ENCODE measurements around the gene PDCD4.

Gene PDCD4

GRCh38 chr10:110841767-110842267 lies 29.9 kb upstream of the PDCD4 start:
- FAIRE-seq (no peak), DNase-seq (ENCODE audit: insufficient read length, low spot score) (no peak)

- no peak for DNase-seq (ENCODE audit: insufficient read length, low spot score)
- FAIRE-seq, result no peak
These were observed 29.3 kb upstream of the PDCD4 start for GRCh38 chr10:110842326-110842904.

- no peak for DNase-seq (ENCODE audit: insufficient read length, low spot score)
- no peak for FAIRE-seq
These were observed 28.7 kb upstream of the PDCD4 start for GRCh38 chr10:110843031-110843430.

- DNase-seq (ENCODE audit: insufficient read length, low spot score) (no peak), FAIRE-seq (no peak)
These were observed 27.7 kb upstream of the PDCD4 start for GRCh38 chr10:110843796-110844616.

GRCh38 chr10:110844617-110844881 lies 27.2 kb upstream of the PDCD4 start:
- DNase-seq (ENCODE audit: insufficient read length, low spot score), result no peak
- no peak for FAIRE-seq

- FAIRE-seq (no peak), DNase-seq (ENCODE audit: insufficient read length, low spot score) (no peak)
These were observed 26.5 kb upstream of the PDCD4 start for GRCh38 chr10:110845192-110845755.

- FAIRE-seq (no peak), DNase-seq (ENCODE audit: insufficient read length, low spot score) (no peak)
These were observed 25.7 kb upstream of the PDCD4 start for GRCh38 chr10:110845756-110846620.

- FAIRE-seq, result no peak
- DNase-seq (ENCODE audit: insufficient read length, low spot score), result no peak
These were observed 24.4 kb upstream of the PDCD4 start for GRCh38 chr10:110847374-110847773.

GRCh38 chr10:110848106-110848505 lies 23.6 kb upstream of the PDCD4 start:
- DNase-seq (ENCODE audit: insufficient read length, low spot score) (no peak), FAIRE-seq (no peak)

- no peak for FAIRE-seq
- DNase-seq (ENCODE audit: insufficient read length, low spot score), result no peak
These were observed 21.6 kb upstream of the PDCD4 start for GRCh38 chr10:110850099-110850498.

- no peak for DNase-seq (ENCODE audit: insufficient read length, low spot score)
- no peak for FAIRE-seq
These were observed 20.6 kb upstream of the PDCD4 start for GRCh38 chr10:110851020-110851612.

GRCh38 chr10:110852255-110852896 lies 19.4 kb upstream of the PDCD4 start:
- no peak for FAIRE-seq

GRCh38 chr10:110852947-110853346 lies 18.8 kb upstream of the PDCD4 start:
- FAIRE-seq (no peak), DNase-seq (ENCODE audit: insufficient read length, low spot score) (no peak)

More at GRCh38 chr10:110852255-110852896, 19.4 kb upstream of the PDCD4 start:
- peak; percentile 18 for DNase-seq (ENCODE audit: insufficient read length, low spot score)

- DNase-seq (ENCODE audit: insufficient read length, low spot score), result no peak
- no peak for FAIRE-seq
These were observed 17.7 kb upstream of the PDCD4 start for GRCh38 chr10:110853921-110854605.

- no peak for FAIRE-seq
- no peak for DNase-seq (ENCODE audit: insufficient read length, low spot score)
These were observed 14.2 kb upstream of the PDCD4 start for GRCh38 chr10:110857265-110858171.

- FAIRE-seq, result no peak
- DNase-seq (ENCODE audit: insufficient read length, low spot score), result no peak
These were observed 13.3 kb upstream of the PDCD4 start for GRCh38 chr10:110858297-110858934.

- DNase-seq (ENCODE audit: insufficient read length, low spot score) (no peak), FAIRE-seq (no peak)
These were observed 12.3 kb upstream of the PDCD4 start for GRCh38 chr10:110859206-110859972.
